ENCODE data around the gene IL31. TPM values are rescaled to one million over a fixed set of nuclear protein-coding genes. Genes with fewer than 3 reads are reported as not detected.

The IL31 gene
- total RNA-seq, 1 donor from 2014 or later: not detected

- intact Hi-C loops (cut with DNase I): no loop called here
- H3K36me3 ChIP-seq: peaks cover 96% of the 10 kb centered on the region
These were observed 35.4 kb downstream of the IL31 start for GRCh38 chr12:122138616-122139015.

GRCh38 chr12:122138181-122138580 is 35.8 kb downstream of the IL31 start:
- ATAC-seq (no peak), DNase-seq (no peak)
- no peak for TF ChIP-seq CTCF (IDR thresholded peaks at IDR 0.05)
- intact Hi-C loops (cut with DNase I): no loop called here
- no peak overlapping the region for H3K4me3 ChIP-seq
- no peaks in the 10 kb centered on the region for H3K4me1 ChIP-seq
- peaks cover 96% of the 10 kb centered on the region for H3K36me3 ChIP-seq
- no peak overlapping the region for H3K27ac ChIP-seq
- no peaks in the 10 kb centered on the region for H3K9me3 ChIP-seq
- no peaks in the 10 kb centered on the region for H3K27me3 ChIP-seq (ENCODE audit: low read depth)

More at GRCh38 chr12:122138616-122139015, 35.4 kb downstream of the IL31 start:
- Histone ChIP-seq H3K27ac (no peak overlapping the region), H3K9me3 (no peaks in the 10 kb centered on the region), H3K27me3 (ENCODE audit: low read depth) (no peaks in the 10 kb centered on the region), H3K4me1 (no peaks in the 10 kb centered on the region), H3K4me3 (no peak overlapping the region)
- ATAC-seq (no peak), DNase-seq (no peak)
- no peak for TF ChIP-seq CTCF (IDR thresholded peaks at IDR 0.05)

GRCh38 chr12:122137681-122138080 is 36.3 kb downstream of the IL31 start:
- ATAC-seq (no peak), DNase-seq (no peak)
- no peak overlapping the region for H3K27ac ChIP-seq
- H3K36me3 ChIP-seq: peaks cover 96% of the 10 kb centered on the region
- no peaks in the 10 kb centered on the region for H3K9me3 ChIP-seq
- TF ChIP-seq CTCF (IDR thresholded peaks at IDR 0.05): no peak
- intact Hi-C loops (cut with DNase I): no loop called here
- no peaks in the 10 kb centered on the region for H3K4me1 ChIP-seq
- no peaks in the 10 kb centered on the region for H3K27me3 ChIP-seq (ENCODE audit: low read depth)
- H3K4me3 ChIP-seq: no peak overlapping the region

- no peak for TF ChIP-seq CTCF (IDR thresholded peaks at IDR 0.05)
- no peak overlapping the region for H3K4me3 ChIP-seq
- no peak for ATAC-seq
- no peaks in the 10 kb centered on the region for H3K27me3 ChIP-seq (ENCODE audit: low read depth)
- no peak for DNase-seq
- no peak overlapping the region for H3K27ac ChIP-seq
- peaks cover 96% of the 10 kb centered on the region for H3K36me3 ChIP-seq
- no peaks in the 10 kb centered on the region for H3K4me1 ChIP-seq
- no peaks in the 10 kb centered on the region for H3K9me3 ChIP-seq
- intact Hi-C loops (cut with DNase I): no loop called here
These were observed 36.8 kb downstream of the IL31 start for GRCh38 chr12:122137229-122137628.

GRCh38 chr12:122135437-122136031 is 38.5 kb downstream of the IL31 start:
- TF ChIP-seq CTCF (IDR thresholded peaks at IDR 0.05): no peak
- intact Hi-C loops (cut with DNase I): no loop called here
- Histone ChIP-seq H3K4me3 (no peak overlapping the region), H3K36me3 (peaks cover 96% of the 10 kb centered on the region), H3K27ac (no peak overlapping the region), H3K9me3 (no peaks in the 10 kb centered on the region), H3K4me1 (no peaks in the 10 kb centered on the region), H3K27me3 (ENCODE audit: low read depth) (no peaks in the 10 kb centered on the region)
- DNase-seq (no peak), ATAC-seq (no peak)
